IMR-90 (cell line): Measurements from ENCODE around the gene MS4A4E. TPM values are rescaled to one million over a fixed set of nuclear protein-coding genes. Genes with fewer than 3 reads are reported as not detected.

Experiments used
- ATAC-seq: fragments of 200-7000 bp; cut with Tn5 transposase; 2 replicates; pipeline ENCODE4 v1.9.1; 2020; ENCODE audit warnings: low read depth, mild to moderate bottlenecking, moderate library complexity
- BruUV-seq: library from RNA; stranded (reverse); fragments of 400-500 nt; replicated peaks from 2 replicates; lab custom pipeline; 2021; lab: Mats Ljungman, UMichigan
- CTCF ChIA-PET: fragments of 300-600 bp; formaldehyde crosslinking; extraction: SDS; loops from one replicate; lab custom pipeline; 2021; ENCODE audit warnings: antibody characterized with exemption; lab: Yijun Ruan, JAX
- POLR2A ChIA-PET: fragments of 300-600 bp; sonication (Branson Sonifier 250); formaldehyde crosslinking; loops from one replicate; lab custom pipeline; 2022; ENCODE audit warnings: antibody characterized with exemption; ENCODE audit not compliant: unreplicated experiment; lab: Charles Lee
- DNase-seq: peaks from one replicate; pipeline ENCODE4 v3.0.0; 2013
- H2AFZ ChIP-seq: replicated peaks from 2 replicates; pipeline ENCODE3; 2013; ENCODE audit warnings: low read length, mild to moderate bottlenecking; ENCODE audit not compliant: poor library complexity
- H2AK5ac ChIP-seq: 2 replicates; pipeline ENCODE4 v1.6.1; 2013; ENCODE audit warnings: low read depth, low read length, inconsistent platforms
- H2AK9ac ChIP-seq: replicated peaks from 2 replicates; pipeline ENCODE3; 2013; ENCODE audit warnings: mild to moderate bottlenecking, low read depth, low read length, moderate library complexity; ENCODE audit not compliant: poor library complexity
- H2BK120ac ChIP-seq: 2 replicates; pipeline ENCODE4 v1.6.1; 2013; ENCODE audit warnings: low read depth, low read length, inconsistent platforms
- H2BK15ac ChIP-seq: 3 replicates; pipeline ENCODE4 v1.6.1; 2013; ENCODE audit warnings: low read depth, low read length, inconsistent platforms
- H2BK20ac ChIP-seq: 2 replicates; pipeline ENCODE4 v1.6.1; 2013; ENCODE audit warnings: low read depth, mild to moderate bottlenecking, inconsistent platforms, low read length, moderate library complexity
- H2BK5ac ChIP-seq: 2 replicates; pipeline ENCODE4 v1.6.1; 2013; ENCODE audit warnings: mild to moderate bottlenecking, low read depth, low read length, inconsistent platforms; ENCODE audit not compliant: poor library complexity, severe bottlenecking
- H3K14ac ChIP-seq: replicated peaks from 2 replicates; pipeline ENCODE4 v1.6.1; 2013; ENCODE audit warnings: low read depth, low read length, inconsistent platforms
- H3K18ac ChIP-seq: 2 replicates; pipeline ENCODE4 v1.6.1; 2013; ENCODE audit warnings: low read depth, low read length, control low read depth
- H3K23ac ChIP-seq: 2 replicates; pipeline ENCODE4 v1.6.1; 2013; ENCODE audit warnings: low read depth, low read length, inconsistent platforms
- H3K27ac ChIP-seq: 2 replicates; pipeline ENCODE4 v1.5.1; 2013; ENCODE audit warnings: mild to moderate bottlenecking, control low read depth, low read length; ENCODE audit not compliant: insufficient read depth
- H3K27me3 ChIP-seq: 2 replicates; pipeline ENCODE4 v1.6.1; 2013; ENCODE audit warnings: low read length; ENCODE audit not compliant: control insufficient read depth, insufficient read depth
- H3K36me3 ChIP-seq: 2 replicates; pipeline ENCODE4 v1.6.1; 2013; ENCODE audit warnings: low read length, mixed read lengths; ENCODE audit not compliant: control insufficient read depth, insufficient read depth
- H3K4ac ChIP-seq: 2 replicates; pipeline ENCODE4 v1.6.1; 2013; ENCODE audit warnings: low read depth, low read length, inconsistent platforms
- H3K4me1 ChIP-seq: 2 replicates; pipeline ENCODE4 v1.6.1; 2013; ENCODE audit warnings: low read length, mixed read lengths; ENCODE audit not compliant: control insufficient read depth, insufficient read depth
- H3K4me2 ChIP-seq: 2 replicates; pipeline ENCODE4 v1.6.1; 2013; ENCODE audit warnings: low read depth, mild to moderate bottlenecking, control low read depth, low read length, moderate library complexity
- H3K4me3 ChIP-seq: 2 replicates; pipeline ENCODE4 v1.5.1; 2013; ENCODE audit warnings: low read depth, mild to moderate bottlenecking, control low read depth, low read length, moderate library complexity; ENCODE audit not compliant: insufficient read depth
- H3K56ac ChIP-seq: 2 replicates; pipeline ENCODE4 v1.6.1; 2013; ENCODE audit warnings: low read length, inconsistent platforms; ENCODE audit not compliant: insufficient read depth; ENCODE audit errors: extremely low read depth
- H3K79me1 ChIP-seq, 2 experiments: 2 replicates each; pipeline ENCODE4 v1.6.1; 2013; ENCODE audit warnings: low read length in 2 of 2, inconsistent platforms in 1 of 2, low read depth in 1 of 2
- H3K9ac ChIP-seq: 2 replicates; pipeline ENCODE4 v1.6.1; 2013; ENCODE audit warnings: low read depth, low read length, control low read depth
- H3K9me1 ChIP-seq: 2 replicates; pipeline ENCODE4 v1.6.1; 2013; ENCODE audit warnings: low read length, inconsistent platforms; ENCODE audit not compliant: insufficient read depth
- H3K9me3 ChIP-seq: 2 replicates; pipeline ENCODE4 v1.6.1; 2013; ENCODE audit warnings: low read length; ENCODE audit not compliant: control insufficient read depth, insufficient read depth
- H4K20me1 ChIP-seq: 2 replicates; pipeline ENCODE4 v1.6.1; 2013; ENCODE audit warnings: low read length, inconsistent platforms; ENCODE audit not compliant: insufficient read depth
- H4K5ac ChIP-seq: 2 replicates; pipeline ENCODE4 v1.6.1; 2013; ENCODE audit warnings: mild to moderate bottlenecking, low read depth, low read length, control low read depth
- H4K8ac ChIP-seq, 2 experiments: 2 replicates each; pipeline ENCODE4 v1.6.1; 2013; ENCODE audit warnings: low read depth in 2 of 2, low read length in 2 of 2, control low read depth in 1 of 2, inconsistent platforms in 1 of 2
- H4K91ac ChIP-seq: 2 replicates; pipeline ENCODE4 v1.6.1; 2013; ENCODE audit warnings: low read depth, low read length, inconsistent platforms; ENCODE audit not compliant: insufficient read depth
- BHLHE40 ChIP-seq: fragments of 150-350 bp; IDR thresholded peaks from 2 replicates; pipeline ENCODE4 v1.6.1; 2016; ENCODE audit warnings: mild to moderate bottlenecking, low read depth, low read length
- CEBPB ChIP-seq: IDR thresholded peaks from 2 replicates; pipeline ENCODE4 v1.6.1; 2012; ENCODE audit warnings: low read depth, low read length, improper control_type of control experiment
- CHD1 ChIP-seq: IDR thresholded peaks from 2 replicates; pipeline ENCODE4 v1.6.1; 2012; ENCODE audit warnings: low read depth, low read length, improper control_type of control experiment
- CTCF ChIP-seq: conservative IDR thresholded peaks from 2 replicates; pipeline ENCODE4 v1.5.1; 2012; ENCODE audit warnings: mild to moderate bottlenecking, low read depth, low read length, improper control_type of control experiment
- ELK1 ChIP-seq: fragments of 150-350 bp; IDR thresholded peaks from 2 replicates; pipeline ENCODE4 v1.6.1; 2016; ENCODE audit warnings: low read depth, mild to moderate bottlenecking, low read length, moderate library complexity, borderline replicate concordance
- FOS ChIP-seq: fragments of 150-350 bp; IDR thresholded peaks from 2 replicates; pipeline ENCODE4 v1.6.1; 2016; ENCODE audit warnings: low read depth, low read length
- MAFK ChIP-seq: IDR thresholded peaks from 2 replicates; pipeline ENCODE4 v1.6.1; 2012; ENCODE audit warnings: low read depth, low read length, improper control_type of control experiment
- MAZ ChIP-seq: IDR thresholded peaks from 2 replicates; pipeline ENCODE4 v1.6.1; 2012; ENCODE audit warnings: low read depth, mild to moderate bottlenecking, low read length, improper control_type of control experiment, moderate library complexity, borderline replicate concordance
- MXI1 ChIP-seq: IDR thresholded peaks from 2 replicates; pipeline ENCODE4 v1.6.1; 2012; ENCODE audit warnings: low read depth, mild to moderate bottlenecking, low read length, moderate library complexity, borderline replicate concordance
- NFE2L2 ChIP-seq: fragments of 150-350 bp; IDR thresholded peaks from 2 replicates; pipeline ENCODE4 v1.6.1; 2016; ENCODE audit warnings: low read depth, mild to moderate bottlenecking, low read length
- POLR2A ChIP-seq: IDR thresholded peaks from 2 replicates; pipeline ENCODE4 v1.6.1; 2012; ENCODE audit warnings: mild to moderate bottlenecking, low read depth, low read length
- RAD21 ChIP-seq: IDR thresholded peaks from 2 replicates; pipeline ENCODE4 v1.6.1; 2012; ENCODE audit warnings: low read length, improper control_type of control experiment
- RCOR1 ChIP-seq: IDR thresholded peaks from 2 replicates; pipeline ENCODE4 v1.6.1; 2012; ENCODE audit warnings: mild to moderate bottlenecking, low read length, improper control_type of control experiment; ENCODE audit not compliant: insufficient replicate concordance
- RFX5 ChIP-seq: IDR thresholded peaks from 2 replicates; pipeline ENCODE4 v1.8.0; 2012; ENCODE audit warnings: low read depth, mild to moderate bottlenecking, low read length, moderate library complexity
- SMC3 ChIP-seq: fragments of 150-350 bp; IDR thresholded peaks from 2 replicates; pipeline ENCODE4 v1.6.1; 2016; ENCODE audit warnings: low read depth, mild to moderate bottlenecking, antibody characterized with exemption, low read length, moderate library complexity
- USF2 ChIP-seq: fragments of 150-350 bp; IDR thresholded peaks from 2 replicates; pipeline ENCODE4 v1.6.1; 2017; ENCODE audit warnings: mild to moderate bottlenecking, antibody characterized with exemption, low read length, low read depth
- WGBS, 2 experiments: methylation state at CpG; one replicate each; pipeline versions ENCODE4 v1.1.5 to v1.1.7; 2013; ENCODE audit warnings: missing lambda C conversion rate in 2 of 2; ENCODE audit not compliant: insufficient read length in 1 of 2; ENCODE audit errors: extremely low coverage in 2 of 2; 5-methylcytosine and 5-hydroxymethylcytosine counted together
- dilution Hi-C: fragments of 300-500 bp; cut with HindIII; formaldehyde crosslinking; loops from one replicate; pipeline ENCODE4 v1.14.3; 2018; ENCODE audit warnings: low sequenced_read_pairs; ENCODE audit not compliant: unreplicated experiment
- in situ Hi-C: fragments of 300-500 bp; cut with MboI; formaldehyde crosslinking; loops from 3 replicates; pipeline ENCODE4 v1.14.3; 2019; ENCODE audit warnings: low sequenced_read_pairs, inconsistent platforms, mixed read lengths
- intact Hi-C: fragments of 100-400 bp; cut with micrococcal nuclease; formaldehyde crosslinking; loops from 2 replicates; pipeline ENCODE4 v1.10.0; 2022
- polyA plus RNA-seq, 3 experiments: library from polyadenylated mRNA; depleted of rRNA; stranded (reverse); fragments of >200 nt; gene quantifications; 2 replicates each; pipeline ENCODE4 v1.2.3, GENCODE V29; 2012; ENCODE audit warnings: low replicate concordance in 1 of 3
- total RNA-seq: library from RNA; depleted of rRNA; stranded (reverse); fragments of >200 nt; gene quantifications from 2 replicates; pipeline ENCODE4 v1.2.3, GENCODE V29; 2012

The MS4A4E gene
- total and polyA plus RNA-seq, 2 of the 4 experiments (the other 2 are of a cell fraction), result not detected

GRCh38 chr11:60158636-60159035 is 84.3 kb downstream of the MS4A4E start:
- H3K4ac ChIP-seq, result no peak overlapping the region
- H2BK20ac ChIP-seq, result no peak overlapping the region
- ATAC-seq, result no peak
- H2AK9ac ChIP-seq, result no peak overlapping the region
- TF ChIP-seq NFE2L2 (no peak), CTCF (no peak), MAFK (no peak), POLR2A (no peak), ELK1 (no peak), MAZ (no peak), RAD21 (no peak), RFX5 (no peak), MXI1 (no peak), SMC3 (no peak), CEBPB (no peak), BHLHE40 (no peak), USF2 (no peak), RCOR1 (no peak), FOS (no peak), CHD1 (no peak)
- dilution Hi-C loops, result no loop called here
- H4K91ac ChIP-seq, result no peak overlapping the region
- H3K4me1 ChIP-seq, result no peaks in the 10 kb centered on the region
- H3K4me2 ChIP-seq, result no peak overlapping the region
- whole genome bisulfite sequencing, 2 experiments, result no CpG with 5 or more reads among the region's 3 CpGs
- CTCF ChIA-PET, result interaction anchor here (0.5 kb wide), 1 partner anchor 868 kb away, joined by 3 read pairs; no protein-coding TSS in a partner anchor
- H4K5ac ChIP-seq, result no peak overlapping the region
- no peak for DNase-seq
- no peak overlapping the region for H3K23ac ChIP-seq
- intact Hi-C loops, result no loop called here
- no peak overlapping the region for H3K27ac ChIP-seq
- POLR2A ChIA-PET, result no interaction called here
- no peak overlapping the region for H3K4me3 ChIP-seq
- H3K9me3 ChIP-seq, result no peaks in the 10 kb centered on the region
- H2BK120ac ChIP-seq, result no peak overlapping the region
- BruUV-seq, result no TSS peak
- H2AFZ ChIP-seq, result no peak overlapping the region
- in situ Hi-C loops, result no loop called here
- no peaks in the 10 kb centered on the region for H4K20me1 ChIP-seq
- no peaks in the 10 kb centered on the region for H3K9me1 ChIP-seq
- no peak overlapping the region for H3K56ac ChIP-seq
- no peak overlapping the region for H2AK5ac ChIP-seq
- no peak overlapping the region for H2BK5ac ChIP-seq
- H3K36me3 ChIP-seq, result no peaks in the 10 kb centered on the region
- H3K18ac ChIP-seq, result no peak overlapping the region
- no peaks in the 10 kb centered on the region for H3K27me3 ChIP-seq
- no peak overlapping the region for H3K9ac ChIP-seq
- H3K79me1 ChIP-seq, result no peaks in the 10 kb centered on the region
- H2BK15ac ChIP-seq, result no peak overlapping the region
- H4K8ac ChIP-seq, result no peak overlapping the region
- H3K14ac ChIP-seq, result no peak overlapping the region
